ENCODE data around the gene OXSR1.
"Not testable (repeated sequence)": the region's sequence is repeated elsewhere in the genome, so short reads cannot be mapped to it uniquely, and the experiment has no call there.

Gene OXSR1

GRCh38 chr3:38276081-38276916, 111.0 kb downstream of the OXSR1 start:
- no peak for DNase-seq

DNA sequence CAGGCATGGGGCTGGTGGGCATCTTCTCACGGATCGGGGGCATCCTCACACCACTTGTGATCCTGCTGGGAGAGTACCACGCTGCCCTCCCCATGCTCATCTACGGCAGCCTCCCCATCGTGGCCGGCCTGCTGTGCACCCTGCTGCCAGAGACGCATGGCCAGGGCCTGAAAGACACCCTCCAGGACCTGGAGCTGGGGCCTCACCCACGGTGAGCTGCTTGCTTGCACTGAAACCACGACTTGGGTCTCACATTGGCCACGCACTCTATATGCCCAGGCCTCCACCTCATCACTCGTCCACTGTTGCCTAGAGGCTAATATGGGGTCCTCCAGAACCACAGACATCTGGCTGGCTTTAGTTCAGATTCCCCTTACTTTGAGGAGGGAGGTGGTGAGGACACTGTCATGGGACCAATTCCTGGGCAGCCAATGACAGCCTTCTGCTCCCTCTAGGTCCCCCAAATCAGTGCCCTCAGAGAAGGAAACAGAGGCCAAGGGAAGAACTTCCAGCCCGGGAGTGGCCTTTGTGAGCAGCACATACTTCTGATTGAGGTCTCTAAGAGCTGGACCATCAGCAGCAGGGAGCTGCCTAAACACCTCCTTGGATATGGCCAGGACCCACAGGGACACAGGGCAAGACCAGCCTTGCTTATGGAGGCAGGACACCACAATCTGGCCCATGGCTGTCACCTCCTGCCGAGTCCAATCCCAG, 111.7 kb downstream of the OXSR1 start:
- no peak for DNase-seq

DNA sequence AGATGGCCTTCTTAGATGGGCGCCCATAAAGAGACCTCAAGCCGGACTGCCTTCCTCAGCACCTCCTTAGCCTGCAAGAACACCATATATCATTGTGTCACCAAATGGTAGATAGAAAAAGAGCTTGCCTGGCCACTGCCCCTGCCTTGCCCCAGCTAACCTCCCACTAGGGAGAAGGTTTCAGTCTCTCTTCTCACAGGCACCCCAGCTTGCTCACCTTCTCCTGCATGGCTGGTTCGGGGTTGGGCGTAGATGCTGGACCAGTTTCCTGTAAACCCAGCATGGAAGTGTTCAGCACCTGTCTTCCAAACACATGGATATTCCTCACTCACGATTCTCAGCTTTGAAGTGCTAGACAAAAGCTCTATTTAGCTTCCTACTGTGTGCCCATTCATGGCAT, 113.5 kb downstream of the OXSR1 start:
- no peak for DNase-seq

DNA sequence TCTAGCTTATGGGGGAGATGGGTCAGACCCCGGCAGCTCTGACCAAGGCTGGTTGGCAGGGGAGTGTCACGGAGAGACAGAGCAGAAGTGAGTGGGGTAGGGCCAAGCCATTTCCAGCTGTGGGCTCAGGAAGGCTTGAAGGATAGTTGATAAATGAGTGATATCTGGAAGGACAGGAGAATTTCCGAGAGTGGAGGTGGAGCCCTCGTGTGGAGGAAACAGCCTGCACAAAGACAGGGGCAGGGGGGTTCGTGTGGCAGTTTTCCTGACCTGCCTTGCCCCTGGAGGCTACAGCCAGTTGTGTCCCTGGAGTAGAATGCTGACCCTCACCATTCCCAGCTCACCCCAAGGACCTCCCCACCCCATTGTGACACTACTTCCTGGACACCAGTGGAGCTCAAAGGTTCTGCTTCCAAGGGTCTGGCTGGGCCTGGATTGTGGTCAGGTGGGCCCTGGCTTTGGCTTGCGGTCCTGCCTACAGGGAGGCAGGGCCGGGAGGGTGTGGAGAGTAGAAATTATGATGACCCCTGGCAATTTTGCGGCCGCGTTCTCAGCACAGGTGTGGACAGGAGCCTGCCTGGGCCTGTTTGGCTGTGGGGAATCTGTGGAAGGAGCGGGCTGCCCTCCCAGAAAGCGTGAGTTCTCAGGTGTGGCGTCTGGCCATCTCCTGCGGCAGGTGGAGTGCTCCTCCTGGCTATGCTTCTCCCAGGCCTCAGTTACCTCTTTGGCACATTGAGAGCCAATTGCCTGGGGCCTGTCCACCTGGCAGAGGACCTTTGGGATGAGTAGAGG, 116.8 kb downstream of the OXSR1 start, which contains the start of gene SLC22A14:
TSS of gene SLC22A14 (plus strand) at position 400 of the 792 bp plus-strand sequence. CDS start 23,733 bp downstream, outside the sequence.
- no peak for DNase-seq

GRCh38 chr3:38283810-38284755, 118.7 kb downstream of the OXSR1 start:
- DNase-seq, result no peak

GRCh38 chr3:38284756-38285150, 119.4 kb downstream of the OXSR1 start:
- no peak for DNase-seq

- not testable (repeated sequence) for DNase-seq
Observed at GRCh38 chr3:38289286-38290217, 124.2 kb downstream of the OXSR1 start.

GRCh38 chr3:38297053-38297452, 131.7 kb downstream of the OXSR1 start:
- not testable (repeated sequence) for DNase-seq

GRCh38 chr3:38297537-38297936, 132.2 kb downstream of the OXSR1 start:
- no peak for DNase-seq

- DNase-seq, result no peak
Observed at GRCh38 chr3:38297947-38298711, 132.8 kb downstream of the OXSR1 start.
